Left lobe of liver (tissue), 2 donors: Measurements from ENCODE around the gene FOXJ3. TPM values are rescaled to one million over a fixed set of nuclear protein-coding genes. Genes with fewer than 3 reads are reported as not detected.

Experiments used
- ATAC-seq: fragments of 200-7000 bp; cut with Tn5 transposase; one replicate; pipeline ENCODE4 v1.9.1; 2020; ENCODE audit warnings: mild to moderate bottlenecking, moderate library complexity
- DNase-seq: peaks from one replicate; pipeline ENCODE4 v3.0.0-alpha.2; 2020; ENCODE audit warnings: low spot score
- total RNA-seq: library from RNA; stranded (reverse); gene quantifications from one replicate; pipeline ENCODE4 v1.2.1, GENCODE V29; 2021
- donor health status: DM: no; HTN: no; CAD: no; lungs with moderate emphysema.
- donor health status: DM: no; HTN: yes; CAD: no.

FOXJ3 gene
- total RNA-seq, 1 donor from 2014 or later = 13.7 TPM

DNA sequence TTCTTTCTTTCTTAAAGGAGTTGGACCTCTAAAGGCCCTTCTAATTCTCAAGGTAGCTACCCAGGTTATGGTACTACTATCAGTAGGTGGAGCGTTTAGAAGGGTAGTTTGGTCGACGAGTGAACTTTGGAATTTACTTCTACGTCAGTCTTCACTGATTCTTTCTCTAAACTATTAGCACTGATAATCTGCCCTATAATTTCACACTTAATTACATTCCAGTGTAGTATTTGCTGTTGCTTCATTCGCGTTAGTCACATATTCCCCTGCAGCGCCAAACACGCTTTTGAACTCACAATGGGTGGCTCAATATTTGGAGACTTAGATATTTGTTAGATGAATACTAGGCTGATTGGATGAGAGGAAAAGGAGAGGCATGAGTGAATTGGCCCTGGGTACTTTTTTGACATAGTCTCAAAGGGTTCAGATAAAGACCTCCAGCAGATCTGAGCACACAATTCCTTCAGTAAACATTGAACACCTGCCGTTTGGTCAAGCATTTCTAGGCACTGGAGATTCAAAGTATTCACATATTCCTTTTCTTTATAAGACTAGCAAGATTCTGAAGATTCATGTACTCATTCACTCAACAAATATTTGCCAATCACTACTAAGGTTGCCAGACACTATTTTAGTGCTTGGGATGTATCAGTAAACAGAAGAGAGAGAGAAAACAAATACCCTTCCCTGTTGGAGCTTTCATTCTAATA is 929 bp upstream of the FOXJ3 start:
- DNase-seq = no peak

DNA sequence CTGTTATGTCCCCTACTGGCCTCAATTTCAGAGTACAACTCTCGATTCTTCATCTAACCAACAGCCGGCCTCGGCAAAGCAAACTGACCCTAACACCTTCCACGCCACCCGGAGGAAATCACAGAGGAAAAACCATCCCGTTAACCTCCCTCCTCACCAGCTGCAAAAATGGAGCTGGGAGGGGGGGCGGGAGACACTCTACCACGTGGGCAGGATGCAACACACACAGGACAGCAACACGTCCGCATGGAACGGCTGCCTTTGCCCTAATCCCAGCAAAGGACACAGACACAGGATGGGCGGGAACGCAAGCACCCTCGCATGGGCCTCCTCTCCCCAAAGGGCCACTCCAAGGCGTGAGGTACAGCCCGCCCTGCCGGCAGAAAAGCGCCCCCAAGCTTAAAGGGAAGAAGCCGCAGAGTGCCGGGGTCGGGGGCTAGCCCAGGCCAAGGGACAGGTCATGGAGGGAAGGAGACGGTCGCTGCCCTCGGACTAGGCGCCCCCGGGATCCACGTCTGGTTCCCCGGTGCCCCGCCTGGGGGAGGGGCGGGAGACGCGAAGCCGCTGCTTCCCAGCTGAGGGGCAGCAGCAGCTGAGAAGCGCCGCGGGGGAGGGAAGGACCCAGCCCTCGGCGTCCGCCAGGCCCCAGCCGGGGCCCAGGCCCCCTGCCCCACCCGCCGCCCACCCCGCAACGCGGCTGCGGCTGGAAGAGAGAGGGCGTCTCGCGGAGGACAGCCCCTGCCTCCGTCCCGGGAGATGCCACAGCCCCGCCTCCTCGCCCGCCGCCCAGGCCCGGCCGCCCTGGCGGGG is 590 bp downstream of the FOXJ3 start:
- peak; percentile 67 for ATAC-seq
- peak; percentile 59 for DNase-seq

More for the DNA sequence above, 929 bp upstream of the FOXJ3 start:
- peak; percentile 66 for ATAC-seq

DNA sequence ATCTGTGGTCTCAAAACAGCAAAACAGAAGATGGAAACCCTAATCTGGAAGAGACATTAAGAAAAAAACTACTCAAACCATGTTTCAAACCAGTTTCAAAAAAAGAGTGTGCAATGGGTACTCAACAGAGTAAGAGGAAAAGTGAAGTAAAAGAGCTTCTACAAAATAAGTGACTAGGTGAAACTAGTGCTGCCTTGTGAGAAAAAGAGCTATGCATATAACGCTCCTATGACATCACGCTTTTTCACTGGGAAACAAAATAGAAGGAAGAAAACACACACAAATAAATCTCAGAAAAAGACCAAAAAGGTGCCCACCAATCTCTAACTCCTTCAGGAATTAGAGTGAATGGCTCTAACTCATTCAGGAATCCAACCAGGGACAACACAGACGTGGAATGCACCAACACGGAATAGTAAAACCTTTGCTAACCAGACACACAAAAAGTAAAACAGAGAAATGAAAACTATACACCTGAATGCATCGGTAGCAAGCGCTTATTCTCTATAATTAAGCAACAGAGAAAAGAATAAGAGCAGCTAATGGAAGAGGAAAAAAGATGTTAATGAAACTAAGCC is 1.3 kb downstream of the FOXJ3 start:
- ATAC-seq (no peak), DNase-seq (no peak)

DNA sequence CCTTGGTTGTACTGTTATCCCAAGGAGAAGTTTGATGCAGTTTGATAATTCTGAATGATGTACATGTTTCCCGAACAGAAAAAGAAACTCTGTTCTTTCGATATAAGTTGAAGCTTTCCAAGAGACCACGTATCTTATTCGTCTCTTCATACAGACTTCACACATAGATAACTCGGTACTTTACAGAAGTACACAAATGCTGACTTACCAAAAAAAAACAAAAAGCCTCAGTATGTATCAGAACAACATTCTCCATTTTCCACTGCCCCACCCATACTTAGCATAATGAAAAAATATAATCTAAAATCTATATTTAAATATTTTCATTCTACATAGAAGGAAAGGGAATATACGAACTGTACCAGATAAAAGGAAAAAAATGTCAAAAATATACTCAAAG is 2.2 kb downstream of the FOXJ3 start:
- no peak for ATAC-seq
- DNase-seq = no peak

DNA sequence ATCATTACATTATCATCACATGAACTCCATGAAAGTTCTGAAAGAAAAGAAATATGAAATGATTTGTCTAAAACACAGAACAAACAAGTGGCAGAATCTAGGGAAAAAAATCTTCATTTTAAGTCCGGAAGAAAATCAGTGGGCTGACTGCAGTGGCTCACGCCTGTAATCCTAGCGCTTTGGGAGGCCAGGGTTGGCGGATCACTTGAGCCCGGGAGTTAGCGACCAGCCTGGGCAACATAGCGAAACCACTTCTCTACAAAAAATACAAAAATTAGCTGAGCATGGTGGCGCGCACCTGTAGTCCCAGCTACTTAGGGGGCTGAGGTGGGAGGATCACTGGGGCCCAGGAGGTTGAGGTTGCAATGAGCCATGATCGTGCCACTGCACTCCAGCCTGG is 4.8 kb downstream of the FOXJ3 start:
- ATAC-seq = no peak
- no peak for DNase-seq

DNA sequence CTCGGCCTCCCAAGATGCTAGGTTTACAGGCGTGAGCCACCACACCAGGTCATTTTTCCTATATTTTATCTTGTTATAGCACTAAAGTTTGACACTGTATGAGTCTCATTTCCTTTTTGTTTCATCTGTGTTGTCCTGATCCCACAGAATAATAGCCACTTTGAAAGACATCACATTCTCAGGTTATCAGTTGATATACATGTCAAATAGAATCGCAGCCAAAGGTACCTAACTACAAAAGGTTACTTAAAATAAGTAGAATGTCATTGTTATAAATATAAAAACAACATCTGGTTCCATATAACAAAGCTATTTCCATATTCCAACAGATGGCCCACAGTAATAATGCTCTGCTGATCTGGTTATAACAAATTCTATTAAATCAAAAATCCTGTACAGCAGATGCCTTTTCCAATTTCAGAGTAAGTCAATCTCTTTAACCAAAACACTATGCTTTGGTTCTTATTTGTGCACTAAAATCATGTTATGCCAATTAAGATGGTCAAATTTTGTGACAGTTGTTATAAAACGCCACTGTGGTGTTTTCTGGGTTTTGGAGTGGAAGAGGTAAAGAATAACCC is 6.0 kb downstream of the FOXJ3 start:
- ATAC-seq (no peak), DNase-seq (no peak)

DNA sequence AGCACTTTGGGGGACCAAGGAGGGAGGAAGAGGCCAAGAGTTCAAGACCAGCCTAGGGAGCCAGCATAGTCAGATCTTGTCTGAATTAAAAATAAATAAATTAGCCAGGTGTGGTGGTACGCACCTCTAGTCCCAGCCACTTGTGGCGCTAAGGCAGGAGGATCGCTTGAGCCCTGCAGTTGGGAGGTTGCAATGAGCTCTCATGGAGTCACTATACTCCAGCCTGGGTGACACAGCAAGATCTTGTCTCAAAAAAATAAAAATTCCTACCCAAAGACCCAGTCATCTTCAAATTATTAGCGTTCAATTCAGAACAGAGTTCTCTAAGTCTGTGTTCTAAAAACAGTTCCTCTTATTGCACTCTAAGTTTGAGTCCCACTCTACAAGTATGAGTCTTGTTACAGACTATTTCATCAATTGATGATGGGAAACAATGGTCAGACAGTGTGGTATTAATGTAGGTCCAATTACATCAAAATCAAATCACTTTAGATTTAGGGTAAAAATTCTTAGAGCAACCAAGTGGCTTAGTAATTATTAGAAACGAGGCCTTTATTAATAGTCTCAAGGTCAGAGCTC is 6.9 kb downstream of the FOXJ3 start:
- DNase-seq (no peak), ATAC-seq (no peak)

DNA sequence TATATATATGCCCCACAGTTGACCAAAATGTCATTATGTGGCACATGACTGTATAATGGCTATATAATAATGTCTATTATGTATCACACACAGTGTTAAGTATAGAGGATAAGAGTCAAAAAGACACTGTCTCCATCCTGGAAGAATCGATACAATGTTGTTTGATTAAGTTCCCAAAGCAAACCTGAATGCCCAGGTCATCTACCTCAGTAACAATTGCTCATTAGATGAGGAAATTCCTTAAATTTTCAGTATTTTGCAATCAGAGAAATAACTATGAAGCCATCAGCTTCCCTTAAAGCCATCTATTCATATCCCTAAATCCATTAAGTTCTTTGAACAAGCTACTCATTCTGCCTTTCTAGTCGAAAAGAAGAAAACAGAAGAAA is 10.0 kb downstream of the FOXJ3 start:
- DNase-seq = no peak

DNA sequence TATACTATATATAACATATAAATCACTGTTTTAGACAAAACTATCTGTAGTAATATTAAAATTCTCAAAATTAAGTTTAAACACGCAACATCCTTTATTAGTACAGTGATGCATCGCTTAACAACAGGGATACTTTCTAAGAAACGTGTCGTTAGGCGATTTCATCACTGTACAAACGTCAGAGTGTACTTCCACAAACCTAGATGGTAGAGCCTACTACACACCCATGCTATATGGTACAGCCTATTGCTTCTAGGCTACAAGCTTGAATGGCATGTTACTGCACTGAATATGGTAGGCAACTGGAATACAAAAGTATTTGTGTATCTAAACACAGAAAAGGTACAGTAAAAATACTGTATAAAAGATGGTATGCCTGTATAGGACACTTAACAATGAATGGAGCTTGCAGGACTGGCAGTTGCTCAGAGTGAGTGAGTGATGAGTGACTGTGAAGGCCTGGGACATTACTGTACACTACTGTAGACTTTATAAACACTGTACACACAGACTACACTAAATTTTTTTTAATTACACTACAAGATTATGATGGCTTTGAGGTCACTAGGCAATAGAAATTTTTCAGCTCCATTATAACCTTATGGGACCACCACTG is 10.5 kb downstream of the FOXJ3 start:
- ATAC-seq (no peak), DNase-seq (no peak)

More for the DNA sequence above, 10.0 kb downstream of the FOXJ3 start:
- ATAC-seq = peak; percentile 85

DNA sequence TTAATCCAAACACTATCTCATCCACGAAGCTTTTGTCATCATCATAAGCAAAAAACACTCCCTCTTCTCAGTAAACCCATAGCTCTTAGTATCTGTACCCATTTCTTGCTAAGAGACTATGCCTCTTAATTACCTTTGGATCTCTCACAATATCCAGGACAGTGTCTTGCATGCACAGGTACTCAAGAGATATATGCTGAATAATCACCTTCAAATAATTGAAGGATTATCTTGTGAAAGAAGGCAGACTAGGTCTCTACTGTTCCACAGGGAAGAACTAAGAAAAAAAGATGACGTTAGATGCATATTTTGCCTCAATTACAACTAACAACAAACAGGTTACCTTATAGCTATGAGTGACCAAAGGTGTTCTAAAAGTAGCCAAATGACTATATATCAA is 11.5 kb downstream of the FOXJ3 start:
- DNase-seq (no peak), ATAC-seq (no peak)

DNA sequence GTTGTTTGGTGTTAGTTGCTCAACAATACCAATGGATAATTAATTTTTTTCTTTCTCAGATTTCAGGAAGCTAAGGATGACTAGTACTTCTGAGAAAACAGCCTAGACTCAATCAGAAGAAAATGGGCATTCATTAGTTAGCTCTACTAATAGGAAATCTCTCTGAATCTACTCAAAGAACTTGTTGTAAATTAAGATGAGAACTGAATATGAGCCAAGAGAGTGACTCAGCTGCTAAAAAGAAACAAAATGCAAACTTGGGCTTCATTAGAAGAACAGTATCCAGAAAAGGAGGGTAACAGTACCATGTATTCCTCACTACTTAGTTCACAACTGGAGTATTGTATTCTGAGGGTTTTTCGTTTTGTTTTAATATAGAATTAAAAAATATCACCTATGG is 12.5 kb downstream of the FOXJ3 start:
- no peak for DNase-seq
- no peak for ATAC-seq

DNA sequence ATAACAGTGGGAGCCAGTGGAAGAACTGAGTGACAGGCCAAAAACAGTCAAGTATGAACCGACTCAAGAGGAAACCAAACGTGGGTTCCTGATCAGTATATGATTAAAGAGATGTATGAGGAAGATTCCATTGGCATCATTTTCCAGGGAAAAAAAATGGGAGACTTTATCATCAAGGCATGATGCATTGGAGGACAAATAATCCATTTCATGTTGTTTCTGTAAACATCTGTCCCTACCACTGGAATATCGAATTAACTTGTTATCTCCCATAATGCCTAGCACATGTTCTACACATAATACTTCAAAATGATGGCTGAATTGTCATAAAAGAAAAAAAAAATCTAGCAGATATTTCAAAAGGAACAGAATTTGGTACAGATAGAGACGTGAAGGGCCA is 13.3 kb downstream of the FOXJ3 start:
- ATAC-seq (no peak), DNase-seq (no peak)

DNA sequence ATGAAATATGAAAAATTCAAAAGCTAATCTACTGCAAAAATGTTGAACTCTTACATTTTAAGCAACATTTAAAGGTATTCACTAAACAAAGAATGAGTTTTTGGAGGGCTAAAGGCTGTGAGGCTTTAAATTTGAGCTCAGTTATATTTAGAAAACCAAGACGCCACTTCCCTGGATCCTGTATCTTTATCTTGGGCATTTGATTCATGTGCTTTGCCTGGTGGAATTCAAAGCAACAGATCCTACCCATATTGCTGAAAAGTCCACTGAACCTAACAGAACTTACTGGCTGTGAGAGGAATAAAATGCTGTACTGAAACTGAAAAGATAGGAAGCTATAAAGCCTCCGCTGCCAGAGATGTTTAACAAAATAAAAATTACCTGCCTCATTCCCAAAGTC is 14.3 kb downstream of the FOXJ3 start:
- ATAC-seq (no peak), DNase-seq (no peak)

DNA sequence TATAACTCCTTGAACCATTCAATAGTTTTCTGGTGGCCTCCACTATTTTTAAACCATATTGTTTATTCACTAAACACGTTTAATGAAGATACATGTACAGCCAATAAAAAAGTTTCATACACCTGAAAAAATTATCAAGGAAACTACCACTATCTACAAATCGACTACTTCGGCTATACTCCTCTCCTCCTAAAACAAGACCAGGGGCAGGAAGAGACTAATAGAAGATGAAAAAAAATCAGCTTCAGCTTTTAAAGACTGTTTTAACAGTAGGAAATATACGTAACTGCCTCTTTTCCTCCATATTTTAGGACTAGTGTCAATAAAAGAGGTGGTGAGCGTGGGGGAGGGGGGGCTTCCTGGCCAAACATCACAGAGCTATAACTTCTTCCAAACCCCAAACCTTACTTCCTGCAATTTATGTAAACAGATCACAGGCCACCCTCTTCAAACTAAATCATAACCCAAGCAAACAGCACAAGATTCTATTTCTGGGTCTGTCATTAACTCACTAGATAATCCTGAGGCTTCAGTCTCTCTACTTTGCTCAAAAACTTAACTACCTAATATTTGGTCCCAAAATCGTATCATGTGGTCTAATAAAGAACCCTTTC is 15.1 kb downstream of the FOXJ3 start:
- ATAC-seq = no peak
- DNase-seq = no peak

DNA sequence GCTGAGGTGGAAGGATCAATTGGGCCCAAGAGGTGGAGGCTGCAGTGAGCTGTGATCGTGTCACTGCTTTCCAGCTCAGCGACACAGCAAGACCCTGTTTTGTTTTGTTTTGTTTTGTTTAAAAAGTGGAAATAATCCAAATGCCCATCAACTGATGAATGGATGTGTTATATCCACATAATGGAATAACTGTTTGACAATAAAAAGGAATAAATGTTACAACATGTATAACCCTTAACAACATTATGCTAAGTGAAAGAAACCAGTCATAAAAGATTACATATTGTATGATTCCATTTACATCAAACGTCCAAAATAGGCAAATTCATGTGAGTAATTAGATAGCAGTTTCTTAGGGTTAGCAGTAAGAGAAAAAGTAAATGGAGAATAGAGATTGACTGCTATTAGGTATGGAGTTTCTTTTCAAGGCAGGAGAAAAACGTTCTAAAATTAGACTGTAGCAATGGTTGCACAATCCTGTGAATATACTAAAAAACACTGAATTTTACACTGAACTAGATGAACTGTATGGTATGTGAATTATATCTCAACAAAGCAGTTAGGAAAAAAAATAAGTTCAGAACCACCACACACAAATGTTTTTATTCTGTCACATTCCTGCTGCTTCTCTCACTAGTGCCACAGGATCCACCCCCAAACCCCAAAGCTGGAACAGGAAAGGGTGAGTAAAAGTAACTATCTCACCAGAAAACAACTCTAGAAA is 15.7 kb downstream of the FOXJ3 start:
- DNase-seq (no peak), ATAC-seq (no peak)

DNA sequence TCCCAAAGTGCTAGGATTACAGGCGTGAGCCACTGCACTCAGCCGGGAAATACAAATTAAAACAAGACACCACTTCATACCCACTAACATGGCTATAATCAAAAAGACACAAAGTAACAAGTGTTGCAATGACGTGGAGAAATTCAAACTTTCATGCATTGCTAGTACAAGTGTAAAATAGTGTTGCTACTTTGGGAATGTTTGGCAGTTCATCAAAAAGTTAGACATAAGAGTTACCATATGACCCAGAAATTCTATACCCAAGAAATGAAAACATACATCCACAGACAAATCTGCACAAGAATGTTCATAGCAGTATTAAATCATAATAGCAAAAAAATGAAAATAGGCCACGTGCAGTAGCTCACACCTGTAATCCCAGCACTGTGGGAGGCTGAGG is 16.4 kb downstream of the FOXJ3 start:
- DNase-seq (no peak), ATAC-seq (no peak)

DNA sequence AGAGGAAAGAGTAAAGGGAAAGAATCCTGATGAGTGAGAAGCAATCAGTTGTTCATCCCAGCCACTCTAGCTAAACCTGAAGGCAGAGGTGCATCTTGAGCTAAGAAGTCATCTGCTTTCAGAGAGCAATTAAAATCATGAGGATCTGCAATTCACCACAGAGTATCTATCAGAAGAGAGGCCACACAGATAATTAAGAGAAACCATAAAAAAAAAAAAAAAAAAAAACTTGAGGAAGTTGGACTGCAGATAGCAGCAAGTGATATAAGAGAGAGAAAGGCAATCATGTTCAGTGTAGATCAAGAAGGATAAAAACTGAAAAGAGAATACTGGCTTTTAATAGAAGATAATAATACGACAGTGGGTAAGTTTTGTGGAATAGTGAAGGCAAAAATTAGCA is 17.7 kb downstream of the FOXJ3 start:
- ATAC-seq (no peak), DNase-seq (no peak)

DNA sequence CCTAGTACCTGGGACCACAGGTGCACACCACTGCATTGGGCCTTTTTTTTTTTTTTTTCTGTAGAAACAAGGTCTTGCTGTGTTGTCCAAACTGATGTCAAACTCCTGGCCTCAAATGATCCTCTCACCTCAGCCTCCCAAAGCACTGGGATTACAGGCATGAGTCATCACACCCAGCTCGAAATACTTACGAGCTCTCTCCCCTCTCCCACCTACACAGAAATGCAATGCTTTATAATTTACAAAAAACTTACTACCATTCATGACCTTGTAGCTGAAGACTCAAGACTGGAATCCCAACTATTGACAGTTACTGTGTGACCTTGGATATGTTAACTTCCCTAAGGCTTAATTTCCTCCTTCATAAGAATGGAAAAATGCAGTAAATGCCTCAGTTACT is 18.7 kb downstream of the FOXJ3 start:
- no peak for DNase-seq
- no peak for ATAC-seq

DNA sequence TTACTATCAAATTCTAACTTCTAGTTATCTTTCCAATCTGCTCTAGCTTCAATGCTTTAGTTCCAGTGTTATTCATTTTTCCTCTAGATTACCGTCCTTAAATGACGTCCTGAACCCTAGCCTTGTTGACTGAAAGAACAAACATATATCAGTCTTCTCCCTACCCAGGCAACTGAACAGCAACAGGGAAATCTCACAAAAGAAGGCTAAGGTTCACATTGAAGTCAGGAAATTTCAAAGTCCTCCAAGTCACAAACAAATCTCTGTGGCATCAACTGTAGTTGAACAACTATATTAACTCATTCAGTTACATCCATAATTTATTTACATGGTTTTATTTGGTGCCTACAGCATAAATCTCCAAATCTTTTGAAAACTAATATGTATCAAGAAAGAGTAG is 19.5 kb downstream of the FOXJ3 start:
- ATAC-seq (peak; percentile 79), DNase-seq (no peak)

DNA sequence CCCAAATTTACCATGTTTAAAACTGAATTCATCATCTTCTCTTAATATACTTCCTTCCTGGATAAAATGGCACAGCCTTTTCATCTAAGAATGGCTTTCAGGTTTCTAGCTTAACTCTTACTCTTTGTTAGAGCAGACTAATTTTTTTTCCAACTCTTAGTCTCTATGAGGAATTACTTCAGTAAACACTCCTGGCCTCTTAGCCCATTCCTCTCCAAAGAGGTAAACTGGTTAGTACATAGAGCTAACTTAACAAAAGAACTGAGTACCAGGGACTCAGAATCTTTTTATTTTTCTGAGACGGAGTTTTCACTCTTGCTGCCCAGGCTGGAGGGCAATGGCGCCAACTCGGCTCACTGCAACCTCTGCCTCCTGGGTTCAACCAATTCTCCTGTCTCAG is 21.1 kb downstream of the FOXJ3 start:
- ATAC-seq (no peak), DNase-seq (no peak)
